IMR-90 (cell line): ENCODE measurements around the gene CNKSR3. TPM values are rescaled to one million over a fixed set of nuclear protein-coding genes. Genes with fewer than 3 reads are reported as not detected.

Source experiments
- ATAC-seq: fragments of 200-7000 bp; cut with Tn5 transposase; 2 replicates; pipeline ENCODE4 v1.9.1; 2020; ENCODE audit warnings: low read depth, mild to moderate bottlenecking, moderate library complexity
- BruUV-seq: library from RNA; stranded (reverse); fragments of 400-500 nt; replicated peaks from 2 replicates; lab custom pipeline; 2021; lab: Mats Ljungman, UMichigan
- CTCF ChIA-PET: fragments of 300-600 bp; formaldehyde crosslinking; extraction: SDS; loops from one replicate; lab custom pipeline; 2021; ENCODE audit warnings: antibody characterized with exemption; lab: Yijun Ruan, JAX
- POLR2A ChIA-PET: fragments of 300-600 bp; sonication (Branson Sonifier 250); formaldehyde crosslinking; loops from one replicate; lab custom pipeline; 2022; ENCODE audit warnings: antibody characterized with exemption; ENCODE audit not compliant: unreplicated experiment; lab: Charles Lee
- DNase-seq: peaks from one replicate; pipeline ENCODE4 v3.0.0; 2013
- H2AFZ ChIP-seq: replicated peaks from 2 replicates; pipeline ENCODE3; 2013; ENCODE audit warnings: low read length, mild to moderate bottlenecking; ENCODE audit not compliant: poor library complexity
- H2AK5ac ChIP-seq: 2 replicates; pipeline ENCODE4 v1.6.1; 2013; ENCODE audit warnings: low read depth, low read length, inconsistent platforms
- H2AK9ac ChIP-seq: replicated peaks from 2 replicates; pipeline ENCODE3; 2013; ENCODE audit warnings: mild to moderate bottlenecking, low read depth, low read length, moderate library complexity; ENCODE audit not compliant: poor library complexity
- H2BK120ac ChIP-seq: 2 replicates; pipeline ENCODE4 v1.6.1; 2013; ENCODE audit warnings: low read depth, low read length, inconsistent platforms
- H2BK15ac ChIP-seq: 3 replicates; pipeline ENCODE4 v1.6.1; 2013; ENCODE audit warnings: low read depth, low read length, inconsistent platforms
- H2BK20ac ChIP-seq: 2 replicates; pipeline ENCODE4 v1.6.1; 2013; ENCODE audit warnings: low read depth, mild to moderate bottlenecking, inconsistent platforms, low read length, moderate library complexity
- H2BK5ac ChIP-seq: 2 replicates; pipeline ENCODE4 v1.6.1; 2013; ENCODE audit warnings: mild to moderate bottlenecking, low read depth, low read length, inconsistent platforms; ENCODE audit not compliant: poor library complexity, severe bottlenecking
- H3K14ac ChIP-seq: replicated peaks from 2 replicates; pipeline ENCODE4 v1.6.1; 2013; ENCODE audit warnings: low read depth, low read length, inconsistent platforms
- H3K18ac ChIP-seq: 2 replicates; pipeline ENCODE4 v1.6.1; 2013; ENCODE audit warnings: low read depth, low read length, control low read depth
- H3K23ac ChIP-seq: 2 replicates; pipeline ENCODE4 v1.6.1; 2013; ENCODE audit warnings: low read depth, low read length, inconsistent platforms
- H3K27ac ChIP-seq: 2 replicates; pipeline ENCODE4 v1.5.1; 2013; ENCODE audit warnings: mild to moderate bottlenecking, control low read depth, low read length; ENCODE audit not compliant: insufficient read depth
- H3K27me3 ChIP-seq: 2 replicates; pipeline ENCODE4 v1.6.1; 2013; ENCODE audit warnings: low read length; ENCODE audit not compliant: control insufficient read depth, insufficient read depth
- H3K36me3 ChIP-seq: 2 replicates; pipeline ENCODE4 v1.6.1; 2013; ENCODE audit warnings: low read length, mixed read lengths; ENCODE audit not compliant: control insufficient read depth, insufficient read depth
- H3K4ac ChIP-seq: 2 replicates; pipeline ENCODE4 v1.6.1; 2013; ENCODE audit warnings: low read depth, low read length, inconsistent platforms
- H3K4me1 ChIP-seq: 2 replicates; pipeline ENCODE4 v1.6.1; 2013; ENCODE audit warnings: low read length, mixed read lengths; ENCODE audit not compliant: control insufficient read depth, insufficient read depth
- H3K4me2 ChIP-seq: 2 replicates; pipeline ENCODE4 v1.6.1; 2013; ENCODE audit warnings: low read depth, mild to moderate bottlenecking, control low read depth, low read length, moderate library complexity
- H3K4me3 ChIP-seq: 2 replicates; pipeline ENCODE4 v1.5.1; 2013; ENCODE audit warnings: low read depth, mild to moderate bottlenecking, control low read depth, low read length, moderate library complexity; ENCODE audit not compliant: insufficient read depth
- H3K56ac ChIP-seq: 2 replicates; pipeline ENCODE4 v1.6.1; 2013; ENCODE audit warnings: low read length, inconsistent platforms; ENCODE audit not compliant: insufficient read depth; ENCODE audit errors: extremely low read depth
- H3K79me1 ChIP-seq, 2 experiments: 2 replicates each; pipeline ENCODE4 v1.6.1; 2013; ENCODE audit warnings: low read length in 2 of 2, inconsistent platforms in 1 of 2, low read depth in 1 of 2
- H3K9ac ChIP-seq: 2 replicates; pipeline ENCODE4 v1.6.1; 2013; ENCODE audit warnings: low read depth, low read length, control low read depth
- H3K9me1 ChIP-seq: 2 replicates; pipeline ENCODE4 v1.6.1; 2013; ENCODE audit warnings: low read length, inconsistent platforms; ENCODE audit not compliant: insufficient read depth
- H3K9me3 ChIP-seq: 2 replicates; pipeline ENCODE4 v1.6.1; 2013; ENCODE audit warnings: low read length; ENCODE audit not compliant: control insufficient read depth, insufficient read depth
- H4K20me1 ChIP-seq: 2 replicates; pipeline ENCODE4 v1.6.1; 2013; ENCODE audit warnings: low read length, inconsistent platforms; ENCODE audit not compliant: insufficient read depth
- H4K5ac ChIP-seq: 2 replicates; pipeline ENCODE4 v1.6.1; 2013; ENCODE audit warnings: mild to moderate bottlenecking, low read depth, low read length, control low read depth
- H4K8ac ChIP-seq, 2 experiments: 2 replicates each; pipeline ENCODE4 v1.6.1; 2013; ENCODE audit warnings: low read depth in 2 of 2, low read length in 2 of 2, control low read depth in 1 of 2, inconsistent platforms in 1 of 2
- H4K91ac ChIP-seq: 2 replicates; pipeline ENCODE4 v1.6.1; 2013; ENCODE audit warnings: low read depth, low read length, inconsistent platforms; ENCODE audit not compliant: insufficient read depth
- BHLHE40 ChIP-seq: fragments of 150-350 bp; IDR thresholded peaks from 2 replicates; pipeline ENCODE4 v1.6.1; 2016; ENCODE audit warnings: mild to moderate bottlenecking, low read depth, low read length
- CEBPB ChIP-seq: IDR thresholded peaks from 2 replicates; pipeline ENCODE4 v1.6.1; 2012; ENCODE audit warnings: low read depth, low read length, improper control_type of control experiment
- CHD1 ChIP-seq: IDR thresholded peaks from 2 replicates; pipeline ENCODE4 v1.6.1; 2012; ENCODE audit warnings: low read depth, low read length, improper control_type of control experiment
- FOS ChIP-seq: fragments of 150-350 bp; IDR thresholded peaks from 2 replicates; pipeline ENCODE4 v1.6.1; 2016; ENCODE audit warnings: low read depth, low read length
- MAFK ChIP-seq: IDR thresholded peaks from 2 replicates; pipeline ENCODE4 v1.6.1; 2012; ENCODE audit warnings: low read depth, low read length, improper control_type of control experiment
- MAZ ChIP-seq: IDR thresholded peaks from 2 replicates; pipeline ENCODE4 v1.6.1; 2012; ENCODE audit warnings: low read depth, mild to moderate bottlenecking, low read length, improper control_type of control experiment, moderate library complexity, borderline replicate concordance
- MXI1 ChIP-seq: IDR thresholded peaks from 2 replicates; pipeline ENCODE4 v1.6.1; 2012; ENCODE audit warnings: low read depth, mild to moderate bottlenecking, low read length, moderate library complexity, borderline replicate concordance
- NFE2L2 ChIP-seq: fragments of 150-350 bp; IDR thresholded peaks from 2 replicates; pipeline ENCODE4 v1.6.1; 2016; ENCODE audit warnings: low read depth, mild to moderate bottlenecking, low read length
- POLR2A ChIP-seq: IDR thresholded peaks from 2 replicates; pipeline ENCODE4 v1.6.1; 2012; ENCODE audit warnings: mild to moderate bottlenecking, low read depth, low read length
- RAD21 ChIP-seq: IDR thresholded peaks from 2 replicates; pipeline ENCODE4 v1.6.1; 2012; ENCODE audit warnings: low read length, improper control_type of control experiment
- RCOR1 ChIP-seq: IDR thresholded peaks from 2 replicates; pipeline ENCODE4 v1.6.1; 2012; ENCODE audit warnings: mild to moderate bottlenecking, low read length, improper control_type of control experiment; ENCODE audit not compliant: insufficient replicate concordance
- RFX5 ChIP-seq: IDR thresholded peaks from 2 replicates; pipeline ENCODE4 v1.8.0; 2012; ENCODE audit warnings: low read depth, mild to moderate bottlenecking, low read length, moderate library complexity
- SMC3 ChIP-seq: fragments of 150-350 bp; IDR thresholded peaks from 2 replicates; pipeline ENCODE4 v1.6.1; 2016; ENCODE audit warnings: low read depth, mild to moderate bottlenecking, antibody characterized with exemption, low read length, moderate library complexity
- WGBS, 2 experiments: methylation state at CpG; one replicate each; pipeline versions ENCODE4 v1.1.5 to v1.1.7; 2013; ENCODE audit warnings: missing lambda C conversion rate in 2 of 2; ENCODE audit not compliant: insufficient read length in 1 of 2; ENCODE audit errors: extremely low coverage in 2 of 2; 5-methylcytosine and 5-hydroxymethylcytosine counted together
- dilution Hi-C: fragments of 300-500 bp; cut with HindIII; formaldehyde crosslinking; loops from one replicate; pipeline ENCODE4 v1.14.3; 2018; ENCODE audit warnings: low sequenced_read_pairs; ENCODE audit not compliant: unreplicated experiment
- in situ Hi-C: fragments of 300-500 bp; cut with MboI; formaldehyde crosslinking; loops from 3 replicates; pipeline ENCODE4 v1.14.3; 2019; ENCODE audit warnings: low sequenced_read_pairs, inconsistent platforms, mixed read lengths
- intact Hi-C: fragments of 100-400 bp; cut with micrococcal nuclease; formaldehyde crosslinking; loops from 2 replicates; pipeline ENCODE4 v1.10.0; 2022
- polyA plus RNA-seq, 3 experiments: library from polyadenylated mRNA; depleted of rRNA; stranded (reverse); fragments of >200 nt; gene quantifications; 2 replicates each; pipeline ENCODE4 v1.2.3, GENCODE V29; 2012; ENCODE audit warnings: low replicate concordance in 1 of 3
- total RNA-seq: library from RNA; depleted of rRNA; stranded (reverse); fragments of >200 nt; gene quantifications from 2 replicates; pipeline ENCODE4 v1.2.3, GENCODE V29; 2012
- TF ChIP-seq, protein P1 (sequence below): conservative IDR thresholded peaks from 2 replicates; pipeline ENCODE4 v1.5.1; 2012; ENCODE audit warnings: mild to moderate bottlenecking, low read depth, low read length, improper control_type of control experiment
- TF ChIP-seq, protein P2 (sequence below): fragments of 150-350 bp; IDR thresholded peaks from 2 replicates; pipeline ENCODE4 v1.6.1; 2016; ENCODE audit warnings: low read depth, mild to moderate bottlenecking, low read length, moderate library complexity, borderline replicate concordance
- TF ChIP-seq, protein P3 (sequence below): fragments of 150-350 bp; IDR thresholded peaks from 2 replicates; pipeline ENCODE4 v1.6.1; 2017; ENCODE audit warnings: mild to moderate bottlenecking, antibody characterized with exemption, low read length, low read depth

Gene CNKSR3
- total and polyA plus RNA-seq, 2 of the 4 experiments (the other 2 are of a cell fraction): 6.7 to 15.8 TPM

DNA sequence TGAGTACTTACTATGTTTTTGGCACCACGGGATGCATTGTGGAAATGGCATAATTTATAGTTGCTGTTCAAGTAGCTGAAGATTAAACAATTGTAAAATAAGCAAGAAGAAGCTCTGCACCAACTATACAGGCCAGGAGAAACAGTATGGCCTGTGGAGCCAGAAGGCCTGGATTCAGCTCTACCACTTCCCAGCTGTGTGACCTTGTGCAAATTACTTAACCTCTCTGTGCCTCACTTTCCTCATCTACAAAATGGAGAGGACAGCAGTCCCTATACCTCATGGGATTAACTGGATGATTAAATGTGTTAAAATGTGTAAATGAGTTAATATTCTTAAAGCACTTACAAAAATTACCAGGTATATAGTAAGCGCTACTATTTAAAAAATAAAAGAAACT, 49.1 kb downstream of the CNKSR3 start:
- Histone ChIP-seq H3K9me3 (no peaks in the 10 kb centered on the region), H3K79me1 (peaks cover 30 to 63% of the 10 kb centered on the region in 2 experiments), H4K20me1 (peaks cover 5% of the 10 kb centered on the region; the same call in 1 of the 2 replicates), H3K4me1 (peaks cover 9% of the 10 kb centered on the region), H3K4ac (no peak overlapping the region), H3K4me2 (no peak overlapping the region), H2BK120ac (no peak overlapping the region), H3K27ac (no peak overlapping the region), H3K23ac (no peak overlapping the region), H3K4me3 (no peak overlapping the region), H3K14ac (no peak overlapping the region), H2BK15ac (no peak overlapping the region), H4K91ac (no peak overlapping the region), H2AK5ac (no peak overlapping the region), H3K9ac (no peak overlapping the region), H2AK9ac (no peak overlapping the region), H3K36me3 (no peaks in the 10 kb centered on the region), H3K56ac (no peak overlapping the region), H3K27me3 (no peaks in the 10 kb centered on the region), H2AFZ (no peak overlapping the region), H4K5ac (no peak overlapping the region), H3K9me1 (peaks cover 7% of the 10 kb centered on the region; the same call in 1 of the 2 replicates), H2BK5ac (no peak overlapping the region), H2BK20ac (no peak overlapping the region), H4K8ac (no peak overlapping the region), H3K18ac (no peak overlapping the region)
- dilution Hi-C loops: no loop called here
- WGBS, 2 experiments: no CpG with 5 or more reads among the region's 2 CpGs
- in situ Hi-C loops: no loop called here
- intact Hi-C loops: no loop called here
- ChIA-PET CTCF (no interaction called here), POLR2A (no interaction called here)
- ATAC-seq (no peak), DNase-seq (no peak)
- no TSS peak for BruUV-seq
- TF ChIP-seq, protein P1, sequence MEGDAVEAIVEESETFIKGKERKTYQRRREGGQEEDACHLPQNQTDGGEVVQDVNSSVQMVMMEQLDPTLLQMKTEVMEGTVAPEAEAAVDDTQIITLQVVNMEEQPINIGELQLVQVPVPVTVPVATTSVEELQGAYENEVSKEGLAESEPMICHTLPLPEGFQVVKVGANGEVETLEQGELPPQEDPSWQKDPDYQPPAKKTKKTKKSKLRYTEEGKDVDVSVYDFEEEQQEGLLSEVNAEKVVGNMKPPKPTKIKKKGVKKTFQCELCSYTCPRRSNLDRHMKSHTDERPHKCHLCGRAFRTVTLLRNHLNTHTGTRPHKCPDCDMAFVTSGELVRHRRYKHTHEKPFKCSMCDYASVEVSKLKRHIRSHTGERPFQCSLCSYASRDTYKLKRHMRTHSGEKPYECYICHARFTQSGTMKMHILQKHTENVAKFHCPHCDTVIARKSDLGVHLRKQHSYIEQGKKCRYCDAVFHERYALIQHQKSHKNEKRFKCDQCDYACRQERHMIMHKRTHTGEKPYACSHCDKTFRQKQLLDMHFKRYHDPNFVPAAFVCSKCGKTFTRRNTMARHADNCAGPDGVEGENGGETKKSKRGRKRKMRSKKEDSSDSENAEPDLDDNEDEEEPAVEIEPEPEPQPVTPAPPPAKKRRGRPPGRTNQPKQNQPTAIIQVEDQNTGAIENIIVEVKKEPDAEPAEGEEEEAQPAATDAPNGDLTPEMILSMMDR: no peak
- TF ChIP-seq RCOR1 (no peak), BHLHE40 (no peak), MXI1 (no peak), RAD21 (no peak), CEBPB (no peak), NFE2L2 (no peak), SMC3 (no peak), RFX5 (no peak), MAZ (no peak), MAFK (no peak), FOS (no peak), CHD1 (no peak), POLR2A (no peak)
- TF ChIP-seq, protein P2, sequence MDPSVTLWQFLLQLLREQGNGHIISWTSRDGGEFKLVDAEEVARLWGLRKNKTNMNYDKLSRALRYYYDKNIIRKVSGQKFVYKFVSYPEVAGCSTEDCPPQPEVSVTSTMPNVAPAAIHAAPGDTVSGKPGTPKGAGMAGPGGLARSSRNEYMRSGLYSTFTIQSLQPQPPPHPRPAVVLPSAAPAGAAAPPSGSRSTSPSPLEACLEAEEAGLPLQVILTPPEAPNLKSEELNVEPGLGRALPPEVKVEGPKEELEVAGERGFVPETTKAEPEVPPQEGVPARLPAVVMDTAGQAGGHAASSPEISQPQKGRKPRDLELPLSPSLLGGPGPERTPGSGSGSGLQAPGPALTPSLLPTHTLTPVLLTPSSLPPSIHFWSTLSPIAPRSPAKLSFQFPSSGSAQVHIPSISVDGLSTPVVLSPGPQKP: no peak
- TF ChIP-seq, protein P3, sequence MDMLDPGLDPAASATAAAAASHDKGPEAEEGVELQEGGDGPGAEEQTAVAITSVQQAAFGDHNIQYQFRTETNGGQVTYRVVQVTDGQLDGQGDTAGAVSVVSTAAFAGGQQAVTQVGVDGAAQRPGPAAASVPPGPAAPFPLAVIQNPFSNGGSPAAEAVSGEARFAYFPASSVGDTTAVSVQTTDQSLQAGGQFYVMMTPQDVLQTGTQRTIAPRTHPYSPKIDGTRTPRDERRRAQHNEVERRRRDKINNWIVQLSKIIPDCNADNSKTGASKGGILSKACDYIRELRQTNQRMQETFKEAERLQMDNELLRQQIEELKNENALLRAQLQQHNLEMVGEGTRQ: no peak
